SK-MEL-5 (cell line): Measurements from ENCODE around the gene ACVR2A. TPM values are rescaled to one million over a fixed set of nuclear protein-coding genes. Genes with fewer than 3 reads are reported as not detected.

ENCODE experiments used
- DNase-seq: peaks from one replicate; pipeline ENCODE4 v3.0.0-alpha.2; 2016; ENCODE audit warnings: low read depth, low spot score
- in situ Hi-C: cut with HindIII; loops from 2 replicates; pipeline ENCODE4 v1.10.0; 2016; ENCODE audit warnings: low sequenced_read_pairs, high pct_unique_total_duplicates, low pct_unique_long_range_greater_than_20kb
- total RNA-seq: library from RNA; depleted of rRNA; stranded (reverse); fragments of >200 nt; shearing (Covaris generic); gene quantifications from 2 replicates; pipeline ENCODE4 v1.2.3, GENCODE V29; 2014

The ACVR2A gene
- total RNA-seq, 1 experiment from 2014 or later: 5.6 TPM

- in situ Hi-C loops: no loop called here
Measured at GRCh38 chr2:147909178-147909577, 64.3 kb downstream of the ACVR2A start.

DNA sequence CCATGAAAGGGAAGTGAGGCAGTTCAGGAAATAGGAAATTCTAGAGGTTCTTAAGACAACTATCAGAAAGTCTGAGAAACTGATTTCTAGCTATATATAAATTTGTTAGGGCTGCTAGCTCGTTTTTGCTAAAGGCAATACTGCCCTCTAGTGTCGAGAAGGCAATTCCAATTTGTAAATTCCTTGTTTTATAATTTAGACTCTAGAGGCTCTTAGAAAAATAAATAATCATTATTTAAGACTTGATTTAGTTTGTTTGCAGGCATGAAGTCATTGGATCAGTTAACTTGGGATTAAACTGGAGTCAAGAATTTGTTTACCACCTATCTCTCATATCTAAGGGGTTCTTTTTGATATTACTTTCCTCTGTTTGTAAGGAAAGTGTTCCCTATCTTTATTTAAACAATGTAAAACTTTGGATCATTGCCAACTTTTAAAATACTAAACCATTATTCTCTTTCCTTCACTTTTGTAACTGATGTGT is 66.2 kb downstream of the ACVR2A start:
- in situ Hi-C loops: no loop called here
- peak; percentile 66 for DNase-seq

More at GRCh38 chr2:147909178-147909577, 64.3 kb downstream of the ACVR2A start:
- no peak for DNase-seq

GRCh38 chr2:147913701-147914480 is 69.1 kb downstream of the ACVR2A start:
- DNase-seq: peak; percentile 31
- in situ Hi-C loops: no loop called here

GRCh38 chr2:147916067-147916466 is 71.2 kb downstream of the ACVR2A start:
- in situ Hi-C loops: no loop called here
- no peak for DNase-seq

- in situ Hi-C loops: no loop called here
Measured at GRCh38 chr2:147916723-147917122, 71.9 kb downstream of the ACVR2A start.

DNA sequence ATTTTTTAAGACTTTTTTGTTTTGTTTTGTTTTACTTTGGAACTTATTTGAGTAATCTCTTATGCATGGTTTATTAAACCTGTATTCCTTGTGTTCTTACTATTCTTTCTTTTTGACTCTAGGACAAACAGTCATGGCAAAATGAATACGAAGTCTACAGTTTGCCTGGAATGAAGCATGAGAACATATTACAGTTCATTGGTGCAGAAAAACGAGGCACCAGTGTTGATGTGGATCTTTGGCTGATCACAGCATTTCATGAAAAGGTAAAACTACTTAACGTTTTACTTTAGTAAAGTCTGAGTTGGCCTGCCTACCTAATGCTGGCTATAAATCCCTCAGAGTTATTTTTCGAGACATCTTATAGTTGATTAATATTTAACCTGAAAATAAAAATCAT is 72.3 kb downstream of the ACVR2A start:
- in situ Hi-C loops: no loop called here
- no peak for DNase-seq

More at GRCh38 chr2:147916723-147917122, 71.9 kb downstream of the ACVR2A start:
- DNase-seq: no peak

GRCh38 chr2:147923846-147924245 is 79.0 kb downstream of the ACVR2A start:
- no peak for DNase-seq
- in situ Hi-C loops: no loop called here

- no peak for DNase-seq
- in situ Hi-C loops: no loop called here
Measured at GRCh38 chr2:147924647-147925046, 79.8 kb downstream of the ACVR2A start.

GRCh38 chr2:147925886-147926285 is 81.1 kb downstream of the ACVR2A start:
- in situ Hi-C loops: no loop called here
- no peak for DNase-seq

- in situ Hi-C loops: no loop called here
- no peak for DNase-seq
Measured at GRCh38 chr2:147927053-147927588, 82.3 kb downstream of the ACVR2A start.

GRCh38 chr2:147933931-147934330 is 89.1 kb downstream of the ACVR2A start:
- in situ Hi-C loops: no loop called here

GRCh38 chr2:147934881-147935620 is 90.2 kb downstream of the ACVR2A start:
- in situ Hi-C loops: no loop called here
- DNase-seq: no peak

More at GRCh38 chr2:147933931-147934330, 89.1 kb downstream of the ACVR2A start:
- DNase-seq: no peak

DNA sequence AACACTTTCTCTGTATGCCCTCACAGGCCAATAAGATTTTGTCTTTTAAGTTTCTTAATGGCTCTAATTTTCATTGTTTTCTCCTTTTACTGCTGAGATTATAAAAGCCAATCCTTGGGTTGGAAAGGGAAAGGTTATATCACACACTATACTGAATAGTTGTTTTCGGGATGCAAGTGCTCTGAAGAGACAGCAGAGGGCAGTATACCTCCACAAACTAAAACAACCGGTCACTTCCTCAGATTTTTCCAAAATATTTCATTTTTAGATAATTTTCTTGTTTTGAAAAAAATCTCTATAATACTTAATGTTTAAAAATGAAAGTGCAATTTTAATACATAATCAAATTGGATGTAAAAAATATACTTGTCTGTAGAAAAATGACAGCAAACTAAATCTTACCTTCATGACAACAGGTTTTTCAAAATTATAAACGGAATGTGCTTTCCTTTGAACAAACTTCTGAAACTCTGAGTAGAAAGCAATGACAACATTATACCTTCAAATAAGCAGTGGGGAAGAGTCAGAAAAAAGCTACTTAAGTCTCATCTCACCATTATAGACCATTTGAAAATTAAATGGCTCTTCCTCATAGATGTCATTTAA is 93.0 kb downstream of the ACVR2A start:
- DNase-seq: peak; percentile 57
- in situ Hi-C loops: no loop called here

DNA sequence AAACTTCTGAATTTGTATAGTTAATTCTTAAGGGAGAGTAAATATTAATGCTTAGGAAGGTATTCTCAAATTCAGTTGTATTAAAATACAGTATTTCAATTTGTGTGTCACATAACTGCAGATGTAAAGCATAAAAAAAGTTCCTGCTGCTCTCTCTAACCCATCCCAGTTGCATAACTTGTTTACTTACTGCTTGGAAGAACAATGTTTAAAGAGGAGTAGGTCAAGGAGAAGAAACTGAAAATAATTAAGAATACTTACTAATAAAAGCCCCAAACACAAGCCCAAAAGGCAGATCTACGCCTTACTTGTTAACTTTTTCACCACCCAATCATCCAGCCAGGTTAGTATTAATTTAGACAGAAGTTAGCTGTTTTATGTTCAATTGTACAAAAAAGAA is 94.5 kb downstream of the ACVR2A start:
- in situ Hi-C loops: no loop called here
- DNase-seq: no peak

DNA sequence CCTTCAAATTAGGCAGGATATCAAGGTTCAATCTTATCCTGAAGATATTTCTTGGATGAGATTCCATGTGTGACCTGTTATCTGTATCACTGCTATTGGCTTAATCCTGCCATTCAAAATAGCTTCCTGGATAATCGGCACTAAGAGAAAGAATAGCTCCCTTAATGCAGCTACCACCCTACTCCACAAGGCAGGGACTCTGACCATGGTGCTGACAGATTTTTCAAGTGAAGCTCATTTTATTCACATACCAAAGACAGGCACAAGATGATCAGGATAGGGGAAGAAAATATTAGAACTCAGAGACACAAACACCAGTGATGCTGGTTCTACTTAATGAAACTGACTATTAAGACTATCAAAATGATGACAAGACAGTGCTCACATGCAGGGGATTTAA is 100.8 kb downstream of the ACVR2A start:
- no peak for DNase-seq
- in situ Hi-C loops: no loop called here

DNA sequence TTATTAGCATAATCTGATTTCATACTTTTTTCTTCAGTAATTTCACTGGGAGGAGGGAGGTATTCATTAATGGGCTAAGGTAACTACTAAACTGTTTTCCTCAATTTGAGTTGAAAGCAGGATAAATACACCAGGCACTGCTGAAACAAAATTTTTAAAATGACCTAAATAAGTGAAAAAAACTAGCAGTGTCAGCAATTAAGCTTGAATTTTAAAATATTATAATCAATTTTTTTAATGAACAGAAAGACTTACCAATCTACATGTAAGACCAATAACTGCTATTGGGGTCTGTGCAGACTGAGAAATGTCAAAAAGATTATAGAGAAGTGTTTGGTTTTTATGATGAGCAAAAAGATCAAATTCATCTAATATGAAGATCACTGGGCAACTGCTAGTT is 107.3 kb downstream of the ACVR2A start:
- in situ Hi-C loops: no loop called here
- DNase-seq: no peak

- in situ Hi-C loops: no loop called here
- peak; percentile 32 for DNase-seq
Measured at GRCh38 chr2:147968571-147968970, 123.7 kb downstream of the ACVR2A start.

- in situ Hi-C loops: no loop called here
- no peak for DNase-seq
Measured at GRCh38 chr2:147976102-147976501, 131.3 kb downstream of the ACVR2A start.
